Activated naive CD8-positive, alpha-beta T cell (primary cell): Measurements from ENCODE around the gene KCND3.

Experiments
- H3K27ac Mint-ChIP-seq: one replicate; pipeline ENCODE4 v1.8.0; 2021; ENCODE audit warnings: mixed read lengths
- H3K27me3 Mint-ChIP-seq: one replicate; pipeline ENCODE4 v1.8.0; 2021; ENCODE audit warnings: mixed read lengths
- H3K36me3 Mint-ChIP-seq: one replicate; pipeline ENCODE4 v1.8.0; 2021; ENCODE audit warnings: mixed read lengths
- H3K4me1 Mint-ChIP-seq: one replicate; pipeline ENCODE4 v1.8.0; 2021; ENCODE audit warnings: low read depth, mixed read lengths
- H3K4me3 Mint-ChIP-seq: one replicate; pipeline ENCODE4 v1.8.0; 2021; ENCODE audit warnings: mild to moderate bottlenecking, mixed read lengths
- H3K9me3 Mint-ChIP-seq: one replicate; pipeline ENCODE4 v1.8.0; 2021; ENCODE audit warnings: low read depth, mixed read lengths

Gene KCND3

DNA sequence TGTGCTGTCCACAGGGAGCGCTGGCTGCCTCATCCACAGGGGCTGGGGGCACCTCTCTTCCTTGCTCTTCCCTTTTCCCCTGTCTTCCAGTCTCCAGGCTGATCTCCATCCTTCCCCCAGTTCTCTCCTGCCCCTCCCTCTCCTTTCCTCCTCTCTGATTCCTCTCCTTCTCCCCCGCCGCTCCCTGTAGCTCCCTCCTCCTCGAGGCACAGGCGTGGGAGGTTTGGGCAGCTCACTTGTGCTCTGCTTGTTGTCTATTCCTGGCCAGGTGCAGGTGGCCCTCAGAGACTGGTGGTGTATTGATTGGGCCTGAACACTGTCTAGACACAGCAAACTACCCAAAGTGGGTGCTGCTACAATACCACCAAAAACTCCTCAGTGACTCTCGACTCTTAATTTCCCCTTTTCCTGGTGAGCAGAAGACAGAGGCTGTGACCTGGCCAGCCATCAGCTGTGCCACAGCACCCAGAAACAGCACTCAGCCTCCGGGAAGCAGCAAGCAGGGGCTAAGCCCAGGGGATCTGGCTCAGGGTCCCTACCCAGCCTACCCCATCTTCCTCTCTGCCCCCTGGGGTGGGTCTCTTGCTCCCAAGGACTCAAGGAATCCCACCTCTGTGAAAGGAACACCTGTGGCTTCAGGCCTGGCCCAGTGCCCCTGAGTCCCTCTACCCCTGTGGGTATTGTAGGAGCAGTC is 140.5 kb downstream of the KCND3 start:
- no peaks in the 10 kb centered on the region for H3K9me3 Mint-ChIP-seq
- no peaks in the 10 kb centered on the region for H3K4me1 Mint-ChIP-seq
- no peak overlapping the region for H3K27ac Mint-ChIP-seq
- no peak overlapping the region for H3K4me3 Mint-ChIP-seq
- H3K27me3 Mint-ChIP-seq = peaks cover 7% of the 10 kb centered on the region
- H3K36me3 Mint-ChIP-seq = no peaks in the 10 kb centered on the region

DNA sequence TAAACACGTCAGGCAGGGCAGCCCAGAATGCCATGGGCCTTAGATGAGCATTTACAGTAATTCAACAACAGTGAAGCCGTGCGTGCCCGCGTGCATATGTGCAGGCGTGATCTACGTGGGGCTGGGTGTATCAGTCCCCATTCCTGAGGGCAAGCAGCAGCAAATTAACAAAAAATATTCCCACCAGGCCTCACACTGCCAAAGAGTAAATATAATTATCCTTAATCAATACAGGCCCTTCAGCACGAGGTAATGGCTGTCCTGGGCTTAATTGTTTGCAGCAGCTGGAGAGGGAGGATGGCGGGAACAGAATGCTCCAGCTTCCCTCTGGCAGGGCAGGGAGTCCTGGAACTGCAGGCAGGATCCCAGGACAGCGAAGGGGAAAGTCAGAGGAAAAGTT is 142.0 kb downstream of the KCND3 start:
- H3K27ac Mint-ChIP-seq = no peak overlapping the region
- no peaks in the 10 kb centered on the region for H3K4me1 Mint-ChIP-seq
- H3K4me3 Mint-ChIP-seq = no peak overlapping the region
- no peaks in the 10 kb centered on the region for H3K9me3 Mint-ChIP-seq
- H3K27me3 Mint-ChIP-seq = peaks cover 3% of the 10 kb centered on the region
- H3K36me3 Mint-ChIP-seq = no peaks in the 10 kb centered on the region

DNA sequence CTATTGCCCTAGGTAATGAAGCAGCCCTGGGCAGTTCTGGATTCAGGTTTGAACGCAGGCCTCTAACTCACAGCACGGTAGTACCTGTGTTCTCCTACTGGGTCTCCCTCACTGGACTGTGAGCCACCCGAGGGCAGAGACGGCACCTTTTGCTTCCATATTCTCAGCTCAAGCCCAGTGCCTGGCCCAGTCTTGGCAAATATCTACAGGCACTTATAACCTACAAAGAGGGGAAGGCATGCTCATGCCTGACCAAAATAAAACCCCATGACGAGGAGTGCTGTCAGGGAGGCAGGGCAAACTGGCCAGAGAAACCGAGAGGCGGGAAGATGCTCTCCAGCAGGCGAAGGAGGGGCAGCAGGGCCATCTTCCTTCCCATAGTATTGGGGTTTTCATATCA is 142.6 kb downstream of the KCND3 start:
- H3K36me3 Mint-ChIP-seq = no peaks in the 10 kb centered on the region
- H3K4me1 Mint-ChIP-seq = no peaks in the 10 kb centered on the region
- H3K27me3 Mint-ChIP-seq = peaks cover 3% of the 10 kb centered on the region
- H3K27ac Mint-ChIP-seq = no peak overlapping the region
- no peaks in the 10 kb centered on the region for H3K9me3 Mint-ChIP-seq
- H3K4me3 Mint-ChIP-seq = no peak overlapping the region

DNA sequence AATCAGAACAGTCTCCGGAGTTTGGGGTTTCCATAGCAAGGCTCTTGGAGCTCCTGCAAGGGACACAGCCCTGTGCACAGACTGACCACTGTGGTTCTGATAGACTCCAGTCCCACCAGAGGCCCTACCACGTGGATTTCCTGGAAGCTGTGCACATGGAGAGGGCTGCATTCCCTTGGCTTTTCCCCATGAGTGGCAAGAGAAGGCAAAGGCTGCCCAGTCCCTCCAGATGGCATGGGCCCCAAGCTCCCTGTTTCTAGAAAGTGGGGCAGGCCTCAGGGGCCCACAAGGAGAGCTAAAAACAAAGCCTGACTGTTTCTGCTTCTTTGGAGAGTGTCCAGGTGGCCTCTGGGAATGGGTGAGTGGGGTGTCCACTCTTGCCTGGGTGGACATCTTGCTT is 146.3 kb downstream of the KCND3 start:
- Mint-ChIP-seq H3K4me3 (no peak overlapping the region), H3K9me3 (no peaks in the 10 kb centered on the region), H3K27me3 (no peaks in the 10 kb centered on the region), H3K36me3 (no peaks in the 10 kb centered on the region), H3K27ac (no peak overlapping the region), H3K4me1 (no peaks in the 10 kb centered on the region)

DNA sequence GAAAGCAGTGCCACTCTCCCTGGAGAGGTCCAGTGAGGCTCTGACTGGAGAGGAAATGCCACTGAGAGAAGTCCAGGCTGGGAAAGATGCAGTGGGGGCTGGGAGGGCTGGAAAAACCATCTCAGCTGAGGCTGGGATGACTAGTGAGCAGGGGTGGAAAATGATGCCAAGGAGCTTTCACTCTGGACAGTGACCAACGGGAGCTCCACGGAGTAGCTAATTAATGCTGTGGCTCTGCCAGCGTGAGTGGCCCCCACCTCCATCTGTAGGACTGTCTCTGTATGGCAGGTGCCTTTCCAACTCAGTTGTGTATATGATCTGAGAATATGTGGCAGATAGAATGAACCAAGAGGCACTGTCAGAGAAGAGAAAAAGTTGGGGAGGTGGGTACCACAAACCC is 147.1 kb downstream of the KCND3 start:
- no peaks in the 10 kb centered on the region for H3K4me1 Mint-ChIP-seq
- no peak overlapping the region for H3K27ac Mint-ChIP-seq
- H3K9me3 Mint-ChIP-seq = no peaks in the 10 kb centered on the region
- H3K27me3 Mint-ChIP-seq = no peaks in the 10 kb centered on the region
- no peak overlapping the region for H3K4me3 Mint-ChIP-seq
- no peaks in the 10 kb centered on the region for H3K36me3 Mint-ChIP-seq

DNA sequence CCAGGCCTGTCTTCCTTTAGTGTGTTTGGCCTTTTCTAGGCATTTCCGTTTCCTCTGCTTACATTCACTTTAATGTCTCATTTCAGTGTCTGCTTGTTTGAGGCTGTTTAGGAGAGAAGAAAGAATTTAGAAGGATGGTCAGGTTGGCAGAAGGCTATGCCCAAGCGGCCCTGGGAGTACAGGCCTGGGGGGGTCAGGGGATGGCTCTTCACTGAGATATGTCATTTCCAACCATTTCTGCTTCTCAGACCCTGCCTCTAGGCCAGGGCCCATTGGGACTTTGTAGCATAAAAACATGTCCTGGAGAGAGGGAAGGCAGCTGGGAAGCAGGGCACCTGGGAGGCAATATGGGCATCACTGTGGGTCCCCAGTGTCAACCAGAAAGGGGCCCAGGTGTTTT is 147.7 kb downstream of the KCND3 start:
- H3K4me1 Mint-ChIP-seq = no peaks in the 10 kb centered on the region
- no peak overlapping the region for H3K4me3 Mint-ChIP-seq
- no peak overlapping the region for H3K27ac Mint-ChIP-seq

DNA sequence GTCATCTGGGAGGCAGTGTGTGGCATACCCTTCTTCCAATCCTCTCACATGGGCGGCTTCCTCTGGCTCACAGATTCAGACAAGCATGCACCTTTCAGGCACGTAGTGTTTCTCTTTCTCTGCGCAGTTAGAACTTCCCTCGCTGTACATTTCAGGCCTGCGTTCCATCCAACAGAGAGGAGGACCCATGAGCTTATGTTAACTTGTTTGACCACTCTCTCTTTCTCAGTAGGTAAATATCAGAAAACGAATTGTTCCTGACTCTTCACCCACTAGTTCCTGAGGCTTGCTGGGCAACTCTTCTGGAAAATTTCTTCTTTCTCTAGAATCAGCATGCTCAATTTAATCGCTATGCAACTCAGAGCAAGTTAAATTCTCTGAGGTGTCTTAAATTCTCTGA is 148.3 kb downstream of the KCND3 start:
- no peaks in the 10 kb centered on the region for H3K36me3 Mint-ChIP-seq
- H3K4me1 Mint-ChIP-seq = no peaks in the 10 kb centered on the region
- no peak overlapping the region for H3K27ac Mint-ChIP-seq
- H3K27me3 Mint-ChIP-seq = no peaks in the 10 kb centered on the region
- no peak overlapping the region for H3K4me3 Mint-ChIP-seq
- H3K9me3 Mint-ChIP-seq = no peaks in the 10 kb centered on the region

More for the DNA sequence above, 147.7 kb downstream of the KCND3 start:
- Mint-ChIP-seq H3K9me3 (no peaks in the 10 kb centered on the region), H3K27me3 (no peaks in the 10 kb centered on the region), H3K36me3 (no peaks in the 10 kb centered on the region)

DNA sequence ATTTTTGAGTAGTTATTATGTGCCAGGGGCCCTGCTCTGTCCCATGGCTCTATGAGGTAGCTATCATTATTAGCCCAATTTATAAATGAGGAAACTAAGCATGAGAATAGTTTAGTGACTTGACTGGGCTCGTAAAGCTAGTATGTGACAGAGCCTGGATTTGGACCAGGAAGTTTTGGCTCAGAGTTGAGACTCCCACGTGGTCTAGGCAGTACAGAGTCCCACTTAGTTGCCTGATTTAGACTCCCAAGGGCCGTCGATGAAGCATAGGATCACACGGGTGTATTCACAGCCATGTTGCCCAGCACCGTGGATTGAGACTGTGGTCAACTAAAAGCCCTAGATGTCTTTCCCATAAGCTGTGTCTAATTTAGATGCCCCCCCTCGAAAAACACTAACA is 152.1 kb downstream of the KCND3 start:
- peaks cover 2% of the 10 kb centered on the region for H3K27me3 Mint-ChIP-seq
- no peaks in the 10 kb centered on the region for H3K4me1 Mint-ChIP-seq
- H3K4me3 Mint-ChIP-seq = no peak overlapping the region
- H3K27ac Mint-ChIP-seq = no peak overlapping the region
- H3K36me3 Mint-ChIP-seq = no peaks in the 10 kb centered on the region
- no peaks in the 10 kb centered on the region for H3K9me3 Mint-ChIP-seq

DNA sequence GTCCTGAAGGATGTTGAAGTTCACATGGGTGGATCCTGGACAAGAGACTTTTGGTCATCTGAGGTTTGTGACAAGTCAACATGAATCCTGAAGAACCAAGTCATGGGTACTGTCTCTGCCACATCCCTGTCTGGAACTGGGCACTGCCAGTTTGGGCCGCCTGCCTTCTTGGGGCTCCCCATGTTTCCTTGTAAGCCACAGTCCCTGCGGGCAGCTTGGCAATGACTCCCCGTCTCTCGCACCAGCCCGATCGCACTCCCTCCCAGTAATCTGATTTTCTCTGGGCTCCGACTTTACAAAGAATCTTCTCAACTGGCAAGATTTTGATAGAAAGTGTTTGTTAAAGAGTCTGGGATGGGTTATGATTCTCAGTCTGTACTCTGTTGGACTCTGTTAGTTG is 153.4 kb downstream of the KCND3 start:
- no peaks in the 10 kb centered on the region for H3K36me3 Mint-ChIP-seq
- peaks cover 2% of the 10 kb centered on the region for H3K27me3 Mint-ChIP-seq
- no peak overlapping the region for H3K4me3 Mint-ChIP-seq
- H3K4me1 Mint-ChIP-seq = no peaks in the 10 kb centered on the region
- H3K27ac Mint-ChIP-seq = no peak overlapping the region
- no peaks in the 10 kb centered on the region for H3K9me3 Mint-ChIP-seq

DNA sequence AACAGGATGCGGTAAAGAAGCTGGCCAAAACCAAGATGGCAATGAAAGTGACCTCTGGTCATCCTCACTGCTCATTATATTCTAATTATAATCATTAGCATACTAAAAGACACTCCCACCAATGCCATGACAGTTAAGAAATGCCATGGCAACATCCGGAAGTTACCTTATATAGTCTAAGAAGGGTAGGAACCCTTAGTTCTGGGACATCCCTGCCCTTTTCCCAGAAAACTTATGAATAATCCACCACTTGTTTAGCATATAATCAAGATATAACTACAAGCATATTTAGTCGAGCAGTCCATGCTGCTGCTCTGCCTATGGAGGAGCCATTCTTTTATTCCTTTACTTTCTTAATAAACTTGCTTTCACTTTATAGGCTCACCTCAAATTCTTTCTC is 154.0 kb downstream of the KCND3 start:
- H3K27me3 Mint-ChIP-seq = peaks cover 2% of the 10 kb centered on the region
- no peaks in the 10 kb centered on the region for H3K9me3 Mint-ChIP-seq
- no peak overlapping the region for H3K27ac Mint-ChIP-seq
- H3K4me1 Mint-ChIP-seq = no peaks in the 10 kb centered on the region
- H3K4me3 Mint-ChIP-seq = no peak overlapping the region
- H3K36me3 Mint-ChIP-seq = no peaks in the 10 kb centered on the region

DNA sequence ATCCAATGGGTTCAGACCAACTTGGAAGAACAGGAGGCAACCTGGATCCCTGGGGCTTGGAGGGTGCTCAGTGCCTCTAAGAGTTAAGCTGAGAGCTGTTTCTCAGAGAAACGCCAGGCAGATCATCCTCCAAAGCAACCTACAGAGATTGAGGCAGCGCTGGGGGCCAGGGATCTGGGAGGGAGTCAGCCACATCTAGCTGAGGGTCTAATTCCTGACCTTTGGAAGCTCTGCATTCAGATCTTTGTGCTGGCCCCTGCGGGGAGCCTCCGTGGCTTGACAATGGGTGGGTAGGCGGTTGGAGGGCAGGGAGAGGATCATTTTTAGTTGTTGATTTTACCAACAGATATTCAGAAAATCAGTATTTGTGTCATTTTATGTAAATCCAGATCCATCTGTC is 154.5 kb downstream of the KCND3 start:
- Mint-ChIP-seq H3K9me3 (no peaks in the 10 kb centered on the region), H3K27me3 (peaks cover 3% of the 10 kb centered on the region), H3K27ac (no peak overlapping the region), H3K36me3 (no peaks in the 10 kb centered on the region), H3K4me1 (no peaks in the 10 kb centered on the region), H3K4me3 (no peak overlapping the region)

DNA sequence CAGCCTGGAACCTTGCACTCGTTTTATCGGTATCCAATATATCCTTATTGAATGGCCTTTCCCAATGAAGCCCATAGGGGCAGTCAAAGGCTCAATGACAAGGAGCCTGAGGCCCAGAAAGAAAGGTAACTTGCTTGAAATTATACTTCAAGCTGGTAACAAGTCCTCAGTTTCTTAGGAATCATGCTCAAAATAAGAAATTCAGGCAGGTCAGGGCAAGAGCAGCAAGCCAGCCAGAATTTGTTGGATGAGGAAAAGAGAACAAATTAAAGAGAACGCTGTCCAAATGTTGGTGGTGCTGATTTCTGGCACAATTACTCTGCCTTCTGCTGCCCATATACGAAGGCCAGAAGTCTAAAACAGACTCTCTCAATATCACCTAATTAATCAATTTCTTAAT is 156.1 kb downstream of the KCND3 start:
- H3K4me3 Mint-ChIP-seq = no peak overlapping the region
- H3K9me3 Mint-ChIP-seq = no peaks in the 10 kb centered on the region
- H3K27ac Mint-ChIP-seq = no peak overlapping the region
- H3K27me3 Mint-ChIP-seq = peaks cover 12% of the 10 kb centered on the region
- no peaks in the 10 kb centered on the region for H3K36me3 Mint-ChIP-seq
- no peaks in the 10 kb centered on the region for H3K4me1 Mint-ChIP-seq

DNA sequence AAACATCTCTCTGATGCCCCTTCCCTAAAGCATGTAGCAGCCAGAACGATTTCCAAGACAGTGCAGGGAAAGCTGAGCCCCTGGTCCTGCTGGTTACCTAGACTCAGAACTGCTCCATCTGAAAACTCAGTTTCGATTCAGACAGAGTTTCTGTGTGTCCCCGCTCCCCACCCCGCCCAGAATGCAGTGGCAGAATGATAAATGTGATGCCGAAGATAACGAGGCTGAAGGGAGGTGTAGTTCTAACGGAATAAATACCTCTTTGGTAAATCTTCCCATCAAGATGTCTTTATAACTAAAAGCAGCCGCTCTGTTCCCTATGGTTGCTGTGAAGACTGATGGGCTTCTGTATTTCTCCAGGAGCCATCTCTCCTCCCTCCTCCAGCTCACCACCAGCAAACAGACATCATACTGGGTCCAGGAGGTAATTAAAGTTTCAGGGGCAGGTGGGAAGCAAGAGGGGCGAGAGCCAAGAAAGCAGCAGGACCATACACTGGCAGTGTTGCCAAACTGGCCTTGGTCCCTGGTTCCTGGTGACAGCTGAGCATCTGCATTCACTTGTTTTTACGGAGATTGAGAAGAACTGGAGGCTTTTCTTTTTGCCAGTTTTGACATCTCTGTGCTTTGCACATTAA is 156.8 kb downstream of the KCND3 start:
- Mint-ChIP-seq H3K36me3 (no peaks in the 10 kb centered on the region), H3K27me3 (peaks cover 12% of the 10 kb centered on the region)

DNA sequence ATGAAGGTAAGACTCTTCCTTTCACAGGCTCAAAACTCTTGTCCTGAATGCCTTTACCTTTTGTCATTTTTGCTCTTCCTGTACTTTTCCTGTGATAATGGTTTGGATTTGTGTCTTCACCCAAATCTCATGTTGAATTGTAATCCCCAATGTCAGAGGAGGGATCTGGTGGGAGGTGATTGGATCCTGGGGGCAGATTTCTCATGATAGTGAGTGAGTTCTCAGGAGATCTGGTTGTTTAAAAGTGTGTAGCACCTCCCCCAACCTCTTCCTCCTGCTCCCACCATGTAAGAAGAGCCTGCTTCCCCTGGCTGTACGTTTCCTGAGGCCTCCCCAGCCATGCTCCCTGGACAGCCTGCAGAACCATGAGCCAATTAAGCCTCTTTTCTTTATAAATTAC is 158.3 kb downstream of the KCND3 start:
- no peak overlapping the region for H3K4me3 Mint-ChIP-seq
- H3K4me1 Mint-ChIP-seq = no peaks in the 10 kb centered on the region
- no peaks in the 10 kb centered on the region for H3K36me3 Mint-ChIP-seq
- H3K27ac Mint-ChIP-seq = no peak overlapping the region
- H3K27me3 Mint-ChIP-seq = peaks cover 14% of the 10 kb centered on the region
- no peaks in the 10 kb centered on the region for H3K9me3 Mint-ChIP-seq

More for the DNA sequence above, 156.8 kb downstream of the KCND3 start:
- Mint-ChIP-seq H3K4me1 (no peaks in the 10 kb centered on the region), H3K4me3 (no peak overlapping the region), H3K27ac (no peak overlapping the region), H3K9me3 (no peaks in the 10 kb centered on the region)

DNA sequence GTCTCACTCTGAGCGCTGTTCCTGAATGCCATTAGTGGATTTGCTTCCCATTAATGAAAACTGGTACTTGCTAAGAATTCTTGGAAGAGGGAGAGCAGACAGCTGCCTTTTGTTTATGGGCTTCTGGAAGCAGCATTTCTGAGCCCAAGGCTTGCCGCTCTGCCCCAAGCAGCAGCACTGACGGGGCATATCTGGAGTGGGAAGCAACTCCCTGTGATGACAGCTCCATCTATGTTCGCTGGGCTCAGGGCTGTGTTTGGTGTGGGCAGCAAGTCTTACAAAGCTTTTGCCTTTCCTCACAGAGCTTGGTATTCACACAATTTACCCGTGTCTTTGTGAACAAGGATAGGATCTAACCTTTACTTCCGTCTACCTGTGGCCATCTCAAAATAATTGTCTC is 161.5 kb downstream of the KCND3 start:
- H3K27ac Mint-ChIP-seq = no peak overlapping the region
- H3K9me3 Mint-ChIP-seq = peaks cover 5% of the 10 kb centered on the region
- H3K27me3 Mint-ChIP-seq = peaks cover 20% of the 10 kb centered on the region
- no peak overlapping the region for H3K4me3 Mint-ChIP-seq
- H3K36me3 Mint-ChIP-seq = no peaks in the 10 kb centered on the region
- no peaks in the 10 kb centered on the region for H3K4me1 Mint-ChIP-seq

DNA sequence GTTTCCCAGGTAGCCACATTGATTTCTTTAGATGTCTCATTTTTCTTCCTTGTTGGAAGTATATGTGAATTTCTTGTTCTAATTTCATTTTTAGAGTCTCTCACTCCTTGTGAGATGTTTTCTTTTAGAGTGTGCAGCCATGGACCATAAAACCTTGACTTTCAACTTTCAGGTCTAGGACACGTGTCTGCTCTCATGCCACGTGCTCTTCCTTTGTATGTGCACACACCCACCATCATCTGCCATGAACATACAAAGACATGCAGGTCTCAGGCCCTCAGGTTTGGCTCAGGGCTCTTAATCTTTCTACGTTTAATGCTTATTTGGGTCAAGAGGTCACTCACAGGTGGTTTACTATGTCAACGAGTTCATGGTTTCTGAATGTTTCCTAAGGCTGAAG is 163.2 kb downstream of the KCND3 start:
- Mint-ChIP-seq H3K4me1 (no peaks in the 10 kb centered on the region), H3K36me3 (no peaks in the 10 kb centered on the region), H3K27me3 (peaks cover 20% of the 10 kb centered on the region), H3K9me3 (peaks cover 5% of the 10 kb centered on the region), H3K4me3 (no peak overlapping the region), H3K27ac (no peak overlapping the region)
